ENCODE measurements around the gene MTHFR.

Gene MTHFR

GRCh38 chr1:11796036-11796828 lies 9.5 kb downstream of the MTHFR start:
- no peak for DNase-seq

DNA sequence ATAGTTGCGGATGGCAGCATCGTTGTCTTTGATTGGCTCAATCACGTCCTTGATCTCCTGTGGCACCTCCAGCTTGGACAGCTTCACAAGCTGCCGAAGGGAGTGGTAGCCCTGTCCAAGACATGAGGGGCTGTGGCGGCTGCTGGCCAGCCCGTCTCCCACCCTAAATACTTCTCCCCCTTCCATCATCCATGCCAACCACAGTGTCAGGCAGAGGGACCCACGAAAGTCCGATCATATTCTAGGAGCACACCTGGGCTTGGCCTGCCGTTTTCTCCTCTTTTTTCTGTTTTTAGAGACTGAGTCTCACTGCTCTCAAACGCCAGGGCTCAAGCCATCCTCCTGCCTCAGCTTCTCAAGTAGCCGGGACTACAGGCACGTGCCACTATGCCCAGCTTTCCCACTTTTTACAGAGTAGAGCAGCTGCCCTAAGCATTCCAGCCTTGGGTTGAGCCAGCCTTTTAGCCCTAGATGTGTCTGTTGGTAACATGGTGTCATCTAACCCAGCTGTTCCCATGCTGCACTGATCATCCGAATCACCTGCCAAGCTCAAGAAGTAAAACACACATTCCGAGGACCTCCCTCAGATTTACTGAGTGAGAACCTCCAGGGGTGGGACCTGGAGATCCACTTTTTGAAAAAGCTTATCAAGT lies 10.4 kb downstream of the MTHFR start:
- no peak for DNase-seq

GRCh38 chr1:11794446-11795237 lies 11.1 kb downstream of the MTHFR start:
- DNase-seq = no peak

- DNase-seq = no peak
Measured at GRCh38 chr1:11793819-11794218, 11.9 kb downstream of the MTHFR start.

- DNase-seq = no peak
Measured at GRCh38 chr1:11792106-11792505, 13.7 kb downstream of the MTHFR start.

DNA sequence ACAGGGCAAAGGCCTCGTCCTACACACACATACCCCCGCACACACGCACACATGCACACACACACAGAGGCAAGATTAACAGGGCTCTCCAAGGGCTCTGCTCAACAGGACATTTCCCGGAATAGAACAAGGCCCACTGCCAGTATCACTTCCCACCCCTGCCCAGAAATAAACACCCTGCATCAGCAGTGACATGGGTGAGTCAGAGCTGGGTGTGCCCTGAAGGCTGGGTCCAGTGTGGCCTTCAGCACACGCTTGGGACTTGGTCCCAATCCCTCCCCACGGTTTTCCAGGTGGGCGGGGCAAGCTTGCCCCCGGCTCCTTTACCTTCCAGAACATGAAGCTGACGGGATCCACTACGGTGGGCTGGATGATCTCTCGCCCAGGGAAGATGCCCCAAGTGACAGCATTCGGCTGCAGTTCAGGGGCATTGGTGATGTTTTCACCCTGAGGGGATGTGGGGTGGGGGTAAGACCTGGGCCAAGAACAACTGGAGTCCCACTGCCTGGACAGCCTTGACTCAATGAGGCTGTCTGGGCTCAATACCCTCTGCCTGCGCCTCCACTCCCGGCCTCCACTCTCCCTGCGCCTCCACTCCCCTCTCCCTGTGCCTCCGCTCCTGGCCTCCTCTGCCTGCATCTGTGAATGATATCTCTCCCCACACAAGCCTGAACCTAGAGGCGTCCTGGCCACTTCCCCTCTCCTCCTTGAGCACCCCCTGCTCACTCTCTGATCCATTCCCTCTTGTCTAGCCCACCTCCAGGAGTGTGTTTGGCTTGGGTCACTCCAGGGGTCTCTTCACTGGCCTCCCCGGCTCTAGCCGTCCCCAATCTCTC lies 14.7 kb downstream of the MTHFR start:
- no peak for DNase-seq

- DNase-seq = no peak
Measured at GRCh38 chr1:11790101-11790879, 15.5 kb downstream of the MTHFR start.

- DNase-seq = no peak
Measured at GRCh38 chr1:11789126-11790067, 16.4 kb downstream of the MTHFR start.

DNA sequence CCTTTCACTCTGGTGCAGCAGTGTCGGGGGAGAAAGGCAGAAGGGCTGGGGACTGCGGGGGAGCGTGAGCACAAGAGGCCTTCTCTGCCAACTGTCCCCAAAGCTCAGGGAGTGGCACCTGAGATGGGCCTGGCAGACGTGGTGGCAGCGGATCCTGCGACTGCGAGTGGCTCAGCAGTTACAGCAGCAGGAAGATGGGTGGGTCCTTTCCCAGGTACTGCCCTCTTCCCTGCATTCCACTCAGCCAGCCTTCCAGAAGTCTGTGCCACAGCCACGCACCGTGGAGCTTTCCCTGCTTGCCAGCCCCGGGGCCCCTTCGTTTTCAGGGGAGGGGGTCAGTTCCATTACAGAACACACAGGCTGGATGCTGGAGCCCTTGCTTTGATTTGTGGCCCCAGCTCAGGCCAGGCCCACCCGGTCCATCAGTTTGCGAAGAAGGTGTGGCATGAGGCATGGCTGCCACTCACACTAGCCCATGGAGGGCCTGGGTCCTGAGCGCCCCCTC lies 17.2 kb downstream of the MTHFR start:
- no peak for DNase-seq

GRCh38 chr1:11787804-11788436 lies 17.8 kb downstream of the MTHFR start:
- no peak for DNase-seq

DNA sequence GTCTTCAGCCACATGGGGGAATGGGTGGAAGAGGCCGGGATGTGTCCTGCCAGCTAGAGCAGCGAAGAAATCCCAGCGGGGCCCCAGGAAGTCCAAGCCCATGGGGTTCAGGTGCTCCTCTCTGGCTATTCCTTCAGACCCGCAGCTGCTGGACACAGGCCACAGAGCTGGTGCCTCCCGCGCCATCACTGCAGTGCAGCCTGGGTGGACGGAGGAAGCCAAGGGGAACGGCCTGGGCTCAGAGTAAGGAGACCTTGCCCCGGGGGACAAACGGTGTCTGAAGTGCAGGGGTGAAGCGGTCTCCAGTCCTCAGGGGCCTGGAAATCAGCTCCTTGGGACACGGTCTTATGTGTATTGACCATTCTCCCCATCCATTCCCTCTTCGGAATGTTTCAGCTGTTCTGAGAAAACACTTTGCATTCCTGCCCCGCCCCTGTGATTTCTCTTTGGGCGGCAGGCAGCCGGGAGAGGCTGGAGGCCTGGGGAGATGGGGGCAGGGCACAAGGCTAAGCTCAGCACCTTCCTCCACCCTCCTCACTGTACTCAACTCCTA lies 18.4 kb downstream of the MTHFR start:
- DNase-seq = peak; percentile 10

DNA sequence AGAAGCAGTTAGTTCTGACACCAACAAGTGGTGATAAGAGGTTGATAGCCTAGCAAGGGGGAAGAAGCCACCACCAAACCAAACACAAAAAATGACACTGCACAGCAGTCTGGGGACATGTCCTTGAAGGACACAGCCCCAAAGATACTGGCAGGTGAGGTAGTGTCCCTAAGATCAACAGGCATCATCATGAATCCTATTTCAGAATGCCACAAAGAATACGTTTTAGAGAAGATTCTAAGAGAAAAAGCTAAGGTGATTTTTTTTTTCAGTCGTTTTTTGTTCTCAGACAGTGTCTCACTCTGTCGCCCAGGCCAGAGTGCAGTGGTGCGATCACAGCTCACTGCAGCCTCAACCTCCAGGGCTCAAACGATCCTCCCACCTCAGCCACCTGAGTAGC lies 19.6 kb downstream of the MTHFR start:
- DNase-seq = no peak

DNA sequence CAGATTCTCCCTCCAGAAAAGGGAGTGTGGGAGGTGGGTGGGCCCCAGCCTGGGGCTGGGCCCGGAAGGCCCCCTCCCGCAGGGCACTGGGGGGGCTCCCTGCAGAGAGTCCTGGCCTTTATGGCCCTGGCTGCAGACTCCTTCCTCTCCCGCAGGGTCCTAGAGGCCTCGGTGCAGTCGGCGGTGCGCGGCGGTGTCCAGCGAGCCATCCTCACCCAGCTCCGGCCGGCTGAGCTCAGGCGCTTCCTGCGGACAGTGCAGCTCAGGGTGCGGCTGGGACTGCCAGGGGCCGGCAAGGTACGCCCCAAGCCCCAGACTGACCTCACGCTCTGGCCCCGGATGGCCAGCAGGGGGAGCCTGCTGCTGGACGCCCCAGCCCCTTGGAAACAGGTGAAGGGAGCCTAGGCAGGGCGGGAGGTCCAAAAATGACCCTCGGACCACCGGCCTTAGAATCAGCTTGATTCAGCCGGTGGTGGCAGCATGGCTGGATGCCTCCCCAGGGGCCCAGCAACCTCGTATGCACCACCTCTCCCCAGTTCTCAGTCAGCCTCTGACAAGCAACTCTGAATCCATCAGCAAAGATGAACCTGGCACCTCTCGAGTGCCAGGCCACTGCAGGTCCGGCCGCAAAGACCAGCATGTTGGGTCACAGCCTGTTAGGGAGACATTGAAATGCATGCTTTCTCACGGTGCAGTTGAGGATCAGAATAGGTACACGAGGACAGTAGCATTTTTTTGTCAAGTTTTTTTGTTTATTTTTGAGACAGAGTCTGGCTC lies 20.6 kb downstream of the MTHFR start:
- DNase-seq = peak; percentile 11

GRCh38 chr1:11784256-11784992 lies 21.3 kb downstream of the MTHFR start:
- no peak for DNase-seq

DNA sequence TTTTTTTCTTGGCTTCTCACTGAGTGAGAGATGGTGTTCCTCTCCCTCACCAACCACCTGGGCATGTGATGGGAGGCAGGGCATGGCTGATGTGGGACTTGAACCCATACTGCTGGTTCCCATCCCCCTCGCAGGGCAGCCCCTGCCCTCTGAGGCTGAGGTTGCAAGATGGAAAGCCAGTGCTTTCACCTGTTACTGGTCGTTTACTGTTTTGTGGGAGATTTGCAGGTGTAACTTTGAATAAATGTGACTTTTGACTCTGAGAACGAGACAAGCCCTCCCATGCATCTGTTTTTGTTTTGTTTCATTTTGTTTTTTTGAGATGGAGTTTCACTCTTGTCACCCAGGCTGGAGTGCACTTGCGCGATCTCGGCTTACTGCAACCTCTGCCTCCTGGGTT lies 22.2 kb downstream of the MTHFR start:
- no peak for DNase-seq

GRCh38 chr1:11782127-11782708 lies 23.5 kb downstream of the MTHFR start:
- DNase-seq = no peak

DNA sequence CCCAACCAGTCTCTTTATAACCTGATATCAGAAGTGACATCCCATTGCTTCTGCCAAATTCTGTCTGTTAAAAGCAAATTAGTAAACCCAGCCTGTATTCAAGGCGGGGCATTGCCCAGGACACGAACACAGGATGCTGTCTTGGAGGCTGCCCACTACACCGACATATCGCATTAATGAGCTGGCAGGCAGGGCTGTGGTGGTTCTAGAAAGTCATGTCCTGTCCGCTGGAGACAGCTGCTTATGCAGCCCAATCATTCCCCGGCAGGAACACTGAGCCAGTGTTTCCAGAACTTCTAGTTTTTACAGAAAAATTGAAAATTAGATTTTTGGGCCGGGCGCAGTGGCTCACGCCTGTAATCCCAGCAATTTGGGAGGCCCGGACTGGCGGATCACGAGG lies 24.5 kb downstream of the MTHFR start:
- DNase-seq = no peak

Data from NCI-H69 (cell line).